Measurements from ENCODE around the gene TMEM167B. TPM values are rescaled to one million over a fixed set of nuclear protein-coding genes. Genes with fewer than 3 reads are reported as not detected.

The TMEM167B gene
- polyA plus RNA-seq, 4 donors = 38.1 to 43.0 (median 41.3) TPM

Other genes starting within 250 kb of the TMEM167B start
- under 1 TPM in 1 of 4 donors, not detected in 3; 0.08 TPM for gene AKNAD1, start 233.7 kb upstream of the TMEM167B start, polyA plus RNA-seq (ENCODE audit: insufficient read length in 4 of 4)
- gene GPSM2, start 213.8 kb upstream of the TMEM167B start, polyA plus RNA-seq (ENCODE audit: insufficient read length in 4 of 4) = 10 to 100 TPM; 15.9 to 18.1 (median 17.2) TPM
- 10 to 100 TPM; 32.1 to 39.3 (median 36.3) TPM for gene CLCC1, start 127.3 kb upstream of the TMEM167B start, polyA plus RNA-seq (ENCODE audit: insufficient read length in 4 of 4)
- gene WDR47, start 48.7 kb upstream of the TMEM167B start, polyA plus RNA-seq (ENCODE audit: insufficient read length in 4 of 4) = 10 to 100 TPM; 12.8 to 15.7 (median 14.9) TPM
- 10 to 100 TPM; 42.8 to 57.2 (median 51.9) TPM for gene TAF13, start 14.8 kb upstream of the TMEM167B start, polyA plus RNA-seq (ENCODE audit: insufficient read length in 4 of 4)
- 1 to 10 TPM; 1.7 to 2.5 (median 2.0) TPM for gene ELAPOR1, start 23.4 kb downstream of the TMEM167B start, polyA plus RNA-seq (ENCODE audit: insufficient read length in 4 of 4)
- 100 to 1,000 TPM; 127 to 138 (median 131) TPM for gene SARS1, start 123.2 kb downstream of the TMEM167B start, polyA plus RNA-seq (ENCODE audit: insufficient read length in 4 of 4)
- gene CELSR2, start 158.8 kb downstream of the TMEM167B start, polyA plus RNA-seq (ENCODE audit: insufficient read length in 4 of 4) = 10 to 100 TPM; 29.0 to 38.3 (median 34.0) TPM
- 10 to 100 TPM; 22.1 to 28.3 (median 26.6) TPM for gene PSRC1, start 192.4 kb downstream of the TMEM167B start, polyA plus RNA-seq (ENCODE audit: insufficient read length in 4 of 4)
- gene MYBPHL, start 216.2 kb downstream of the TMEM167B start, polyA plus RNA-seq (ENCODE audit: insufficient read length in 4 of 4) = under 1 TPM in 2 of 4 donors, not detected in 2; 0.14 to 0.26 TPM

Measured in right renal pelvis (tissue), 4 donors.